Measurements from ENCODE around the gene ICAM3.

Gene ICAM3

GRCh38 chr19:10291554-10292205 lies 47.7 kb downstream of the ICAM3 start:
- H3K4me1 ChIP-seq (ENCODE audit: insufficient read depth, low read length) = peaks cover 10% of the 10 kb centered on the region
- H3K36me3 ChIP-seq (ENCODE audit: insufficient read depth, low read length) = no peaks in the 10 kb centered on the region
- no peaks in the 10 kb centered on the region for H3K9me3 ChIP-seq (ENCODE audit: insufficient read depth, low read length, severe bottlenecking)
- H3K79me2 ChIP-seq (ENCODE audit: insufficient read depth, low read length) = no peaks in the 10 kb centered on the region
- H3K27ac ChIP-seq (ENCODE audit: low read length) = no peak overlapping the region
- no peaks in the 10 kb centered on the region for H3K27me3 ChIP-seq (ENCODE audit: insufficient read depth, low read length, poor library complexity)
- no peak overlapping the region for H3K4me3 ChIP-seq (ENCODE audit: low read depth in 1 of 2, low read length in 2 of 2)
- no peaks in the 10 kb centered on the region for H4K20me1 ChIP-seq (ENCODE audit: insufficient read depth, low read length)
- H3K4me2 ChIP-seq (ENCODE audit: insufficient read depth, low read length) = no peak overlapping the region
- ATAC-seq (ENCODE audit: insufficient read depth, low read depth) = no peak
- no peak overlapping the region for H3K9ac ChIP-seq (ENCODE audit: low read depth, low read length)
- no peak for DNase-seq
- H2AFZ ChIP-seq (ENCODE audit: low read depth, low read length) = no peak overlapping the region
- TF ChIP-seq EZH2 (IDR thresholded peaks at IDR 0.05; ENCODE audit: borderline replicate concordance, low read depth, low read length, severe bottlenecking) (no peak), CTCF (IDR thresholded peaks at IDR 0.05; ENCODE audit: borderline replicate concordance, extremely low read depth, low read length, poor library complexity, severe bottlenecking) (no peak)

- H2AFZ ChIP-seq (ENCODE audit: low read depth, low read length) = no peak overlapping the region
- ATAC-seq (ENCODE audit: insufficient read depth, low read depth) = no peak
Observed at GRCh38 chr19:10290876-10291553, 48.4 kb downstream of the ICAM3 start.

GRCh38 chr19:10290357-10290875 lies 49.0 kb downstream of the ICAM3 start:
- Histone ChIP-seq H3K4me2 (ENCODE audit: insufficient read depth, low read length) (no peak overlapping the region), H3K9me3 (ENCODE audit: insufficient read depth, low read length, severe bottlenecking) (no peaks in the 10 kb centered on the region), H4K20me1 (ENCODE audit: insufficient read depth, low read length) (no peaks in the 10 kb centered on the region), H2AFZ (ENCODE audit: low read depth, low read length) (no peak overlapping the region), H3K4me3 (ENCODE audit: low read depth in 1 of 2, low read length in 2 of 2) (no peak overlapping the region), H3K36me3 (ENCODE audit: insufficient read depth, low read length) (peaks cover 1% of the 10 kb centered on the region; the same call in 1 of the 2 replicates), H3K79me2 (ENCODE audit: insufficient read depth, low read length) (no peaks in the 10 kb centered on the region), H3K27ac (ENCODE audit: low read length) (no peak overlapping the region), H3K9ac (ENCODE audit: low read depth, low read length) (no peak overlapping the region), H3K27me3 (ENCODE audit: insufficient read depth, low read length, poor library complexity) (no peaks in the 10 kb centered on the region), H3K4me1 (ENCODE audit: insufficient read depth, low read length) (peaks cover 22% of the 10 kb centered on the region)
- TF ChIP-seq CTCF (IDR thresholded peaks at IDR 0.05; ENCODE audit: borderline replicate concordance, extremely low read depth, low read length, poor library complexity, severe bottlenecking) = no peak
- no peak for TF ChIP-seq EZH2 (IDR thresholded peaks at IDR 0.05; ENCODE audit: borderline replicate concordance, low read depth, low read length, severe bottlenecking)
- no peak for DNase-seq
- no peak for ATAC-seq (ENCODE audit: insufficient read depth, low read depth)

More at GRCh38 chr19:10290876-10291553, 48.4 kb downstream of the ICAM3 start:
- DNase-seq = no peak
- TF ChIP-seq CTCF (IDR thresholded peaks at IDR 0.05; ENCODE audit: borderline replicate concordance, extremely low read depth, low read length, poor library complexity, severe bottlenecking) (no peak), EZH2 (IDR thresholded peaks at IDR 0.05; ENCODE audit: borderline replicate concordance, low read depth, low read length, severe bottlenecking) (no peak)
- no peaks in the 10 kb centered on the region for H3K79me2 ChIP-seq (ENCODE audit: insufficient read depth, low read length)
- H3K9me3 ChIP-seq (ENCODE audit: insufficient read depth, low read length, severe bottlenecking) = no peaks in the 10 kb centered on the region
- no peak overlapping the region for H3K4me3 ChIP-seq (ENCODE audit: low read depth in 1 of 2, low read length in 2 of 2)
- no peaks in the 10 kb centered on the region for H3K27me3 ChIP-seq (ENCODE audit: insufficient read depth, low read length, poor library complexity)
- no peaks in the 10 kb centered on the region for H3K36me3 ChIP-seq (ENCODE audit: insufficient read depth, low read length)
- no peak overlapping the region for H3K27ac ChIP-seq (ENCODE audit: low read length)
- H3K4me2 ChIP-seq (ENCODE audit: insufficient read depth, low read length) = no peak overlapping the region
- peaks cover 16% of the 10 kb centered on the region for H3K4me1 ChIP-seq (ENCODE audit: insufficient read depth, low read length)
- no peak overlapping the region for H3K9ac ChIP-seq (ENCODE audit: low read depth, low read length)
- H4K20me1 ChIP-seq (ENCODE audit: insufficient read depth, low read length) = no peaks in the 10 kb centered on the region

Data from DND-41 (cell line).